Lung (tissue), 12 donors: ENCODE data around the gene TPR. TPM values are rescaled to one million over a fixed set of nuclear protein-coding genes. Genes with fewer than 3 reads are reported as not detected.

Source experiments
- ATAC-seq: fragments of 200-7000 bp; cut with Tn5 transposase; one replicate; pipeline ENCODE4 v1.9.1; 2020; ENCODE audit warnings: moderate number of reproducible peaks; ENCODE audit not compliant: insufficient read depth, low FRiP score
- DNase-seq, 3 donors: peaks; one replicate each; pipeline ENCODE4 v3.0.0-alpha.2; 2013 to 2017
- H3K27ac ChIP-seq, 2 donors: one replicate each; pipeline ENCODE4 v1.5.1; 2013; ENCODE audit warnings: mild to moderate bottlenecking in 2 of 2, moderate library complexity in 2 of 2, control low read depth in 1 of 2, inconsistent platforms in 1 of 2, low read depth in 1 of 2, low read length in 1 of 2
- H3K27me3 ChIP-seq, 3 donors: one replicate each; pipeline ENCODE4 v1.5.1; 2013; ENCODE audit warnings: low read length in 2 of 3; ENCODE audit not compliant: control insufficient read depth in 3 of 3, insufficient read depth in 3 of 3
- H3K36me3 ChIP-seq, 4 donors: one replicate each; pipeline ENCODE4 v1.5.1; 2013; ENCODE audit warnings: low read length in 4 of 4, mild to moderate bottlenecking in 1 of 4, moderate library complexity in 1 of 4; ENCODE audit not compliant: control insufficient read depth in 4 of 4, insufficient read depth in 4 of 4
- H3K4me1 ChIP-seq, 5 donors: one replicate each; pipeline ENCODE4 v1.5.1; 2013; ENCODE audit warnings: low read length in 5 of 5, mild to moderate bottlenecking in 2 of 5, moderate library complexity in 1 of 5; ENCODE audit not compliant: control insufficient read depth in 5 of 5, insufficient read depth in 5 of 5
- H3K4me3 ChIP-seq: one replicate; pipeline ENCODE4 v1.5.1; 2013; ENCODE audit warnings: mild to moderate bottlenecking, control low read depth, moderate library complexity
- H3K9ac ChIP-seq, 2 donors: one replicate each; pipeline ENCODE4 v1.5.1; 2013; ENCODE audit warnings: low read length in 2 of 2, control low read depth in 1 of 2; ENCODE audit not compliant: insufficient read depth in 1 of 2
- H3K9me3 ChIP-seq, 4 donors: one replicate each; pipeline ENCODE4 v1.5.1; 2013; ENCODE audit warnings: low read length in 3 of 4, mild to moderate bottlenecking in 1 of 4, moderate library complexity in 1 of 4; ENCODE audit not compliant: control insufficient read depth in 4 of 4, insufficient read depth in 3 of 4
- CTCF ChIP-seq: IDR thresholded peaks from 2 replicates; pipeline ENCODE4 v1.5.1; 2012; ENCODE audit warnings: mild to moderate bottlenecking; ENCODE audit errors: control extremely low read depth, extremely low read depth
- WGBS, 2 donors: extraction: QIAGEN DNeasy Blood & Tissue Kit; methylation state at CpG; one replicate each; pipeline ENCODE4 v1.1.7; 2013; 5-methylcytosine and 5-hydroxymethylcytosine counted together
- polyA plus RNA-seq, 2 donors: library from polyadenylated mRNA; stranded (reverse); fragments of 200-250 nt; gene quantifications; one replicate each; pipeline ENCODE4 v1.2.1, GENCODE V29; 2013
- total RNA-seq, 2 donors: library from RNA; depleted of rRNA in 1 of 2; stranded (reverse); fragments of >200 nt in 1 of 2; gene quantifications; one replicate each; pipeline ENCODE4 v1.2.1, GENCODE V29; 2014 to 2021
- donor health status: control.
- donor health status: control.
- donor health status: Bipolar disorder and iron deficiency.
- donor health status: healthy.
- donor health status: DM: yes; HTN: yes; CAD: no.

The TPR gene
- total and polyA plus RNA-seq, 4 donors = 19.3 to 128 (median 58.7) TPM

GRCh38 chr1:186420923-186421322 is 45.9 kb upstream of the TPR start:
- DNase-seq = peak in 2 of 3 donors; percentile 82 to 88
- no peak overlapping the region for H3K27ac ChIP-seq
- no peaks in the 10 kb centered on the region for H3K27me3 ChIP-seq
- no peak for TF ChIP-seq CTCF
- H3K9me3 ChIP-seq = no peaks in the 10 kb centered on the region
- WGBS, 2 donors = 80 to 91% methylated on average over 1 of the region's 1 CpG
- no peak overlapping the region for H3K9ac ChIP-seq
- peaks cover 0 to 13% (median 5%) of the 10 kb centered on the region in 4 donors for H3K36me3 ChIP-seq
- ATAC-seq = no peak
- H3K4me1 ChIP-seq = peaks cover 0 to 24% (median 2%) of the 10 kb centered on the region in 5 donors
- H3K4me3 ChIP-seq = no peak overlapping the region

DNA sequence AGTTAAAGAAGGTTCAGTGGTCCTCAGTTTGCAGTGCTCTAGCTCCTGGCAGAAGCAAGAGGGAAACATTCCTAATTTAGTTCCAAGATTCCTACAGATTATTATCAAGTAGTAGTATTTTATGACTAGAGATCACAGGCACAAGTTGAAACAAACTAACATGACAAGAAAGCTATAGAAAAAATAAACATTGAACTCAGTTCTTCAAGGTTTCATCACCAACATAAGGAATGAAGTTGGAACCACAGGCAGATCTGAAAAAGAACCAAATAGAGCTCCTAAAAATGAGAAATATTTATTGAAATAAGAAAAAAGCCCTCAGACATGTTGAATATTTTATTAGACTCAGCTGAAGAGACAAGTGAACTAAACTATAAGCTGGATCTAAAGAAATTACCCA is 45.3 kb upstream of the TPR start:
- no peak for DNase-seq
- Histone ChIP-seq H3K27me3 (no peaks in the 10 kb centered on the region), H3K4me1 (peaks cover 0 to 24% (median 2%) of the 10 kb centered on the region in 5 donors), H3K36me3 (peaks cover 0 to 18% (median 6%) of the 10 kb centered on the region in 4 donors), H3K9ac (no peak overlapping the region), H3K27ac (no peak overlapping the region), H3K4me3 (no peak overlapping the region), H3K9me3 (no peaks in the 10 kb centered on the region)
- ATAC-seq = no peak
- TF ChIP-seq CTCF = no peak

DNA sequence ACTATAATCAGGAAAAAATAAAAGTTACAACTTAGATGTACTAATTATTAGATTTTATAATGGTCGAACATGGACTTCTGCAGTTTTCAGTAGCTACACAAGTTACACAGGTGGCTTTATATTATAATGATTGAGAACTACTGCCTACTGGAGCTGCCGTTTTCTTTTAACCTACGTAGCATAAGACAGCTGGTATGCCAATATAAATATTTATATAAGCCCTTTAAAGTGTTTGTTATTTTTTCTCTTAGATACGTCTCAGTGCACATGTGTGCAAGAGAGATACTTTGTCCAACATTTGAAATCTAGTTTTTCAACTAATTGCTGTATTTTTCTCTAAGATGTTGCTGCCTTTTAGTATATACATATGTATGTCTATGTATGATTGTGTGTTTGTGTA is 43.5 kb upstream of the TPR start:
- Histone ChIP-seq H3K27me3 (no peaks in the 10 kb centered on the region), H3K9ac (no peak overlapping the region), H3K4me3 (no peak overlapping the region), H3K4me1 (peaks cover 0 to 11% (median 2%) of the 10 kb centered on the region in 5 donors), H3K36me3 (peaks cover 0 to 18% (median 8%) of the 10 kb centered on the region in 4 donors), H3K9me3 (no peaks in the 10 kb centered on the region), H3K27ac (no peak overlapping the region)
- 50 to 79% methylated on average over 4 of the region's 4 CpGs for WGBS, 2 donors
- DNase-seq (peak in 2 of 3 donors; percentile 11 to 33), ATAC-seq (no peak)
- no peak for TF ChIP-seq CTCF

DNA sequence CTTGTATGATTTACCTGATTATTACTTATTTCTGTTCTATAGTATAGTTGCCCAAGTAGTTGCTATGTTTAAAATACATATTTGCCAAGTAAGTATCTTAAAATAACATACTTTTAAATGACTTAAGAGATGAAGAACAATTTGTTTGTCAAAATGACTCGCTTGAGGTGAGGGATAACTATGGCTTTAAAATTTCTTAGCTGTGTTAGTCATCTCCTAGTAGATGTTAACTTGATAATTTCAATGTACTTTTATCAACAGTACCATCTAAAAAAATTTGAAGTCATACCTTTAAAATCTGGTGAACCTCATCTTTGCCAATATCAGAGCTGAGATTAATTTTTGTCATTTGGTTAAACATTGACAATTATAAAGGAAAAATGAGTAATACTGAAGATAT is 38.3 kb upstream of the TPR start:
- H3K27me3 ChIP-seq = no peaks in the 10 kb centered on the region
- H3K9ac ChIP-seq = no peak overlapping the region
- H3K9me3 ChIP-seq = no peaks in the 10 kb centered on the region
- ATAC-seq (no peak), DNase-seq (no peak)
- no peaks in the 10 kb centered on the region for H3K4me1 ChIP-seq
- no peak overlapping the region for H3K27ac ChIP-seq
- H3K4me3 ChIP-seq = no peak overlapping the region
- H3K36me3 ChIP-seq = peaks cover 5 to 24% (median 12%) of the 10 kb centered on the region in 4 donors
- no peak for TF ChIP-seq CTCF
- WGBS, 2 donors = 92 to 95% methylated on average over 1 of the region's 1 CpG
